Cardiac fibroblast (primary cell): ENCODE results near the gene SIGLEC12.

Experiments
- DNase-seq, 2 donors: peaks; one replicate each; pipeline versions ENCODE4 v3.0.0 to v3.0.0-alpha.2; 2010; ENCODE audit warnings: low read depth in 2 of 2
- H3K4me3 ChIP-seq, 2 donors: replicated peaks in 1 of 2; 1 replicate in 1 of 2; 2 replicates in 1 of 2; pipeline ENCODE4 v1.5.1; 2011; ENCODE audit warnings: low read depth in 2 of 2, low read length in 2 of 2, mild to moderate bottlenecking in 2 of 2, moderate library complexity in 1 of 2
- TF ChIP-seq, protein P1 (sequence below): IDR thresholded peaks from one replicate; pipeline ENCODE4 v1.5.1; 2011; ENCODE audit warnings: low read depth, mild to moderate bottlenecking, low read length, inconsistent platforms

Gene SIGLEC12

DNA sequence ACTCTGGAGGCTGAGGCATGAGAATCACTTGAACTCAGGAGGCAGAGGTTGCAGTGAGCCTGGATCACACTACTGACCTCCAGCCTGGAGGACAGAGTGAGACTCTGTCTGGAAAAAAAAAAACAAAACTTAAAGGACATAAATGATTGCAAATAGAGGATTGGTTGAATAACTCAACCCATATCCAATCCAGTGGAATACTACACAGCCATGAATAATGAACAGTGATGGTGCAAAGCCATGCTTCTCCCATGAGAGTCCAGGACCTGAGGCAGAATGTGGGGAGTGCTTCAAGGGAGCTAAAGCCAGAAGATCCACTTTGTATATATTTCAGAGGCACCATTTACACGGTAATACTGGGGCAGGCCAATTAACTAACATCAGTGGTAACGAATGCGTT lies 25.4 kb downstream of the SIGLEC12 start:
- TF ChIP-seq, protein P1, sequence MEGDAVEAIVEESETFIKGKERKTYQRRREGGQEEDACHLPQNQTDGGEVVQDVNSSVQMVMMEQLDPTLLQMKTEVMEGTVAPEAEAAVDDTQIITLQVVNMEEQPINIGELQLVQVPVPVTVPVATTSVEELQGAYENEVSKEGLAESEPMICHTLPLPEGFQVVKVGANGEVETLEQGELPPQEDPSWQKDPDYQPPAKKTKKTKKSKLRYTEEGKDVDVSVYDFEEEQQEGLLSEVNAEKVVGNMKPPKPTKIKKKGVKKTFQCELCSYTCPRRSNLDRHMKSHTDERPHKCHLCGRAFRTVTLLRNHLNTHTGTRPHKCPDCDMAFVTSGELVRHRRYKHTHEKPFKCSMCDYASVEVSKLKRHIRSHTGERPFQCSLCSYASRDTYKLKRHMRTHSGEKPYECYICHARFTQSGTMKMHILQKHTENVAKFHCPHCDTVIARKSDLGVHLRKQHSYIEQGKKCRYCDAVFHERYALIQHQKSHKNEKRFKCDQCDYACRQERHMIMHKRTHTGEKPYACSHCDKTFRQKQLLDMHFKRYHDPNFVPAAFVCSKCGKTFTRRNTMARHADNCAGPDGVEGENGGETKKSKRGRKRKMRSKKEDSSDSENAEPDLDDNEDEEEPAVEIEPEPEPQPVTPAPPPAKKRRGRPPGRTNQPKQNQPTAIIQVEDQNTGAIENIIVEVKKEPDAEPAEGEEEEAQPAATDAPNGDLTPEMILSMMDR: no peak

DNA sequence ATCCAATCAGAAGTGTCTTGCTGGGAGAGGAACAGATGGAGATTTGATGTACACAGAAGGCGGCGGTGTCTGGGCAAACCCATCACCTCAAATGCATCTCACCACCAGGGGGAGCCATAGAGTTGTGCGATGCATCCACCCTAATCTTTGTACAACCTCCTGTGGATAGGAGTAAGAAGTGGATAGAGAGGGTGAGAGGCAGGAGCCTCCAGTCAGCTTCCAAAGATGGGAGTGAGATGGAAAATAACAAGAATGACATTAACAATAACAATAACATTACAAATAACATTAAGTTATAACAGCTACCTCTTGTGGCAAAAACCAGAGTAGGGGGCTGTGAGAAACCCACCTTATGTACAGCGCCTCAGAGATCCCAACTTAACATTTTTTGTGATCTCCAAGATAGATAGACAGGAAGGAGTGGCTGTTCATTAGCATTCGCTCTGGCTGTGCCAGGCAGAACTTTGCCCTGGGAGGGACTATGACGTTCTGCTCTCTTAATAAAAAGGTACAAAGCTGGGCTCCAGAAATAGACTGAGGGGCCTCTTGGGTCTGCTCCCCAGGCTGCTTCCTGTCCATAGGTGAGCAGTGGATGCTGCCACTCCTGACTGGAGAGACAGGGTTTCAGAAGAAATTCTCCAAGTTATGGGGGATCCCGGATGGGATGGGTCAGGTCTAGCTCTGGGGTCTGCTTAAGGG lies 28.4 kb downstream of the SIGLEC12 start:
- DNase-seq: peak; percentile 76 to 79
- TF ChIP-seq, protein P1: peak; percentile 89
- no peak overlapping the region for H3K4me3 ChIP-seq

More for the DNA sequence above, 25.4 kb downstream of the SIGLEC12 start:
- H3K4me3 ChIP-seq: no peak overlapping the region
- no peak for DNase-seq

DNA sequence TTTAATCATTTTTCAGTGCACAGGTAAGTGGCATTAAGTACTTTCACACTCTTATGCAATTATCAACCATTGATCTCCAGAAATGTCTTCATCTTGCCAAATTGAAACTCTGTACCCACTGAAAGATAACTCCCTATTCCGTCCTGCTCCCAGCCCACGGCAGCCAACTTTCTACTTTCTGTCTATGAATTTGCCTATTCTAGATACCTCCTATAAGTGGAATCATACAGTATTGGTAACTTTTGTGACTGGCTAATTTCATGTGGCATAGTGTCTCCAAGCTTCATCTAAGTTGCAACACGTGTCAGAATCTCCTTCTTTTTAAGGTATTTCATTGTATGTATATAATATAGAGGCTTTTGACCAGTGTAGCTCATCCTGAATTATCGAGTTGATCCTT lies 29.0 kb downstream of the SIGLEC12 start:
- no peak overlapping the region for H3K4me3 ChIP-seq
- DNase-seq: peak in 1 of 2 donors; percentile 2
- TF ChIP-seq, protein P1: no peak

DNA sequence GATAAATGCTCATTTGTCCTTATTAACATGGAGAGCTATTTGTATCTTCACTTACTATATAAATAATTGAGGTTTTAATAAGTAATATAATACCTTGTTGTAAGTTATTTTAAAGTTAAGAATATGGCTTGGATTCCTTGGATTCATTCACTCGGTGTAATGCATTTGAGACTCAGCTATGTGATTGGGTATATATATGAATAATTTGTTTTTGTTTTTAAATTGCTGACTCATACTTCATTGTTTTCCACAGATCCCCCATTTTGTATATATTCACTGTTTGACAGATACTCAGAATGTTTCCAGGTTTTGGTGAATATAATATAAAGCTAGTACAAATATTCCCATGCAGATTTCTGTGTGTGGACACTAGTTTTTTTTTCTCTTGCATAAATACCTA lies 30.1 kb downstream of the SIGLEC12 start:
- no peak overlapping the region for H3K4me3 ChIP-seq
- peak in 1 of 2 donors; percentile 20 for DNase-seq
- TF ChIP-seq, protein P1: no peak

DNA sequence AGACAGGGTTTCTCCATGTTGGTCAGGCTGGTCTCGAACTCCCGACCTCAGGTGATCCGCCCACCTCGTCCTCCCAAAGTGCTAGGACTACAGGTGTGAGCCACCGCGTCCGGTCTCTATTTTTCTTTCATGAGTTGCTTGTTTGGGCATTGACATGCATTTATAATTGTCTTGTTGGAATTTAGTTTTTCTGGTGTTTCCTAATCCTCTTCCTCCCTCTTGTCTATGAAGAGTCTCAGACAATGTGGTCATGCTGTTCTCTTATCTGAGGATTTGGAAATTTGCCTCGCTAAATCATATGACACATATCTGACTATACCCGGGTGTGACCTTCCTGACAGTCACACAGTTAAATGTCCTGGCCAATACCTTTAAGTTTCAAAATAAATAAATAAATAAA lies 30.6 kb downstream of the SIGLEC12 start:
- peak; percentile 28 to 55 for DNase-seq
- no peak overlapping the region for H3K4me3 ChIP-seq
- TF ChIP-seq, protein P1: no peak

DNA sequence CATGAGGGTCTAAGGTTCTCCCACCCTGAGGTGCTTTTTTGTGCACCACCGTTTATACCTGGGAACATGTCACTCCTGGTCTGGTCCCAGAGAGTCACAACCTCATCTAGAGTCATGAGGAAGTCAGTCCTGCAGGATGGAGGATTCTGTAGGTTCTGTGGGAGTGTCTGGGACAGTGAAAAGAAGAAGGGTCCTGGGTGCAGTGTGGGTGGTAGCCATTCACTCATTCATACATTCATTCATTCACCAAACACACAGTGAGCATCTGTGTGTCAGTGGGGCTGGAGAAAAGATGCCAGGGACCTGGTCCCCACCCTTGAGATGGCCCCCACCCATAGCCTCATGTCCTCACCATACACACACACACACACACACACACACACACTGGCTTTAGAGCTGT lies 32.0 kb downstream of the SIGLEC12 start:
- no peak for DNase-seq

More for the DNA sequence above, 32.0 kb downstream of the SIGLEC12 start:
- TF ChIP-seq, protein P1: no peak
- no peak overlapping the region for H3K4me3 ChIP-seq
